ENCODE measurements around the gene SLC9A9. TPM values are rescaled to one million over a fixed set of nuclear protein-coding genes. Genes with fewer than 3 reads are reported as not detected.

The SLC9A9 gene
- total and polyA plus RNA-seq, 7 donors: 1.3 to 5.4 (median 2.9) TPM

DNA sequence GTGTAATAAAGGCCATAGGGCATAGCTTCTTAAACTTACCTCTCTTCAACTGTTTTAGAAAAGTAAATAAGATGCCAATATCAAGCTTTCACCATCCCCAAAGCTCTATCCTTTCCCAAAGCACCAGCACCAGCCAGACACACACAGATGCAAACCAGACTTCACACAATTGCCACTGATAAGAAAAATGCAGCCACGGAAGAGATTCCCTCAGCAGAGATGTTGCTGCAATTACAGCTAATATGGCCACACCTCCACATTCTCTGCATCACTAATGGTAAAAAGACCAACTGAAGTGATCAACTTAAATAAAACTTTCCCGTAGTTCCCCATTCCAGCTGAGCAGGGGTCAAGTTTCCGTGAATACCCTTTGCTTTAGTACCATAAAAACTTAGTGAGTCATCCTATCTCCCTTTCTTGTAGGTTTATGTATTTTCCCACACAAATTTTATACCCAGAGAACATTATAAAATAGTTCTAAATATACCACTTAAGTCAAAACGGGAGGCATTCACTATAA lies 64.4 kb downstream of the SLC9A9 start:
- intact Hi-C loops (cut with DNase I): no loop called here
- WGBS, 3 donors: 59 to 73% (median 67%) methylated on average over 4 of the region's 4 CpGs

DNA sequence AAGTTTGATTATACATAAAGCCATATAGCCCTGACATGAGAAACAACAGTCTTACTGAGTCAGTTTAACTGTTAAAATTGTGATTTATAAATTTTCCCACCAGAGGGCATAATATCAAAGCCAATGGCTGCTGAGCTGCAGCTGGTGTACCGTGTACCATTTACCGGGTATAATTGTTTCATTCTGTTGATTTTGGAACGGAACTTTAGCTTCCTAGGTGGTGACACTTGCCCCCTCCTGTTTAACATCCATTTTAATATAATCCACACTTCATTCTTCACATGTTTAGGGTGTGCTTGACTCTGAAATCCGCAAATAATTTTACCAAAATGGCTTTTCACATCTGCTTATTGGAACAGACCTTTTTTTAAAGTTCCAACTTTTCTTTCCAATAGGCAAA lies 72.8 kb downstream of the SLC9A9 start:
- H3K4me1 ChIP-seq: no peaks in the 10 kb centered on the region
- no peak for DNase-seq
- intact Hi-C loops (cut with DNase I): loop anchor here (5.0 kb wide), 1 partner anchor 177 kb away; no protein-coding TSS in a partner anchor
- peak overlapping the region; percentile 33 for H3K4me3 ChIP-seq
- peak in 3 of 4 donors; percentile 48 to 86 (median 50) for ATAC-seq
- H3K27me3 ChIP-seq (ENCODE audit: insufficient read depth in 3 of 3, low read length in 2 of 3): no peaks in the 10 kb centered on the region
- no peaks in the 10 kb centered on the region for H3K36me3 ChIP-seq (ENCODE audit: insufficient read depth in 1 of 2, low read depth in 1 of 2)
- WGBS, 3 donors: 5 to 11% (median 7%) methylated on average over 4 of the region's 4 CpGs
- TF ChIP-seq, protein P1, sequence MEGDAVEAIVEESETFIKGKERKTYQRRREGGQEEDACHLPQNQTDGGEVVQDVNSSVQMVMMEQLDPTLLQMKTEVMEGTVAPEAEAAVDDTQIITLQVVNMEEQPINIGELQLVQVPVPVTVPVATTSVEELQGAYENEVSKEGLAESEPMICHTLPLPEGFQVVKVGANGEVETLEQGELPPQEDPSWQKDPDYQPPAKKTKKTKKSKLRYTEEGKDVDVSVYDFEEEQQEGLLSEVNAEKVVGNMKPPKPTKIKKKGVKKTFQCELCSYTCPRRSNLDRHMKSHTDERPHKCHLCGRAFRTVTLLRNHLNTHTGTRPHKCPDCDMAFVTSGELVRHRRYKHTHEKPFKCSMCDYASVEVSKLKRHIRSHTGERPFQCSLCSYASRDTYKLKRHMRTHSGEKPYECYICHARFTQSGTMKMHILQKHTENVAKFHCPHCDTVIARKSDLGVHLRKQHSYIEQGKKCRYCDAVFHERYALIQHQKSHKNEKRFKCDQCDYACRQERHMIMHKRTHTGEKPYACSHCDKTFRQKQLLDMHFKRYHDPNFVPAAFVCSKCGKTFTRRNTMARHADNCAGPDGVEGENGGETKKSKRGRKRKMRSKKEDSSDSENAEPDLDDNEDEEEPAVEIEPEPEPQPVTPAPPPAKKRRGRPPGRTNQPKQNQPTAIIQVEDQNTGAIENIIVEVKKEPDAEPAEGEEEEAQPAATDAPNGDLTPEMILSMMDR (IDR thresholded peaks at IDR 0.05): peak; percentile 48
- no peaks in the 10 kb centered on the region for H3K9me3 ChIP-seq
- no peak overlapping the region for H3K27ac ChIP-seq

More for the DNA sequence above, 64.4 kb downstream of the SLC9A9 start:
- TF ChIP-seq, protein P1 (IDR thresholded peaks at IDR 0.05): no peak
- no peak for ATAC-seq
- no peaks in the 10 kb centered on the region for H3K4me1 ChIP-seq
- no peak overlapping the region for H3K27ac ChIP-seq
- no peaks in the 10 kb centered on the region for H3K9me3 ChIP-seq
- H3K36me3 ChIP-seq (ENCODE audit: insufficient read depth in 1 of 2, low read depth in 1 of 2): no peaks in the 10 kb centered on the region
- H3K4me3 ChIP-seq: no peak overlapping the region
- DNase-seq: no peak
- no peaks in the 10 kb centered on the region for H3K27me3 ChIP-seq (ENCODE audit: insufficient read depth in 3 of 3, low read length in 2 of 3)

DNA sequence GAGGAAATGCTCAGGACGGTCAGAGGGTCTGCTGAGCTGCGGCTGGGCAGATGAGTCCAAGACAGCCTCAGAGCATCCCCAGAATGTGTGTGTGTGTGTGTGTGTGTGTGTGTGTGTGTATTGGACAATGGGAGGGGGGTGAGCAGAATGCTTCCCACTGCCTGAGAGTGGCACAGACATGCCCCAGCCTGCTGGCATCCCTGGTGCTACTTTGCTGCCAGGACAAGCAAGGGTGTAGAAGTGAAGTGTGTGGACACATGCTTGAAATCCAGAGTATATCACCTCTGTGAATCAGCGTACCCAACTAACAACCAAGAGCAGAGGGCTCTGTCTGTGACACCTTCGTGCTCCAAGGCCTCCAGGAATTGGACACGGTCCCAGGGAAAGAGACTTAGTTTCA lies 76.3 kb downstream of the SLC9A9 start:
- DNase-seq (no peak), ATAC-seq (no peak)
- no peak overlapping the region for H3K4me3 ChIP-seq
- no peaks in the 10 kb centered on the region for H3K9me3 ChIP-seq
- TF ChIP-seq, protein P1 (IDR thresholded peaks at IDR 0.05): no peak
- H3K27ac ChIP-seq: no peak overlapping the region
- H3K27me3 ChIP-seq (ENCODE audit: insufficient read depth in 3 of 3, low read length in 2 of 3): no peaks in the 10 kb centered on the region
- intact Hi-C loops (cut with DNase I): no loop called here
- H3K36me3 ChIP-seq (ENCODE audit: insufficient read depth in 1 of 2, low read depth in 1 of 2): no peaks in the 10 kb centered on the region
- no peaks in the 10 kb centered on the region for H3K4me1 ChIP-seq
- 74 to 81% (median 75%) methylated on average over 5 of the region's 5 CpGs for WGBS, 3 donors

DNA sequence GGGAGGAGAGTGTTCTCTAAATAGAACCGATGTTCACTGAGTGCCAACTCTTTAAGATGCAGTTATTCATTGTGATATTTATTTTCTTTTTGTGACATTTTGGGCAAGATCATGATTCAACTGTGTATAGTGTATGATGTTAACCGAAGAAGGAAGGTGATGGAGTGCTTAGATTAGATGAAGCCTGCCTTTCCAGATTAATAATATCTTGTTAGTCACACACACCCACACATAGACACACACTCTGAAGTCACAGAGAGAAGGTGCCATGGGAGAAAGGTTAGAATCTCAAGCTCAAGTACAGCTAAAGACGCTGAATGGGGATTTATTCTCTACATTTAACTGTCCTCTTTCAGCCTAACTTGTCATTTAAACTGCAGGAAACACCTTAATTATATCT lies 77.0 kb downstream of the SLC9A9 start:
- no peaks in the 10 kb centered on the region for H3K27me3 ChIP-seq (ENCODE audit: insufficient read depth in 3 of 3, low read length in 2 of 3)
- H3K4me1 ChIP-seq: no peaks in the 10 kb centered on the region
- intact Hi-C loops (cut with DNase I): no loop called here
- H3K4me3 ChIP-seq: no peak overlapping the region
- H3K27ac ChIP-seq: no peak overlapping the region
- H3K36me3 ChIP-seq (ENCODE audit: insufficient read depth in 1 of 2, low read depth in 1 of 2): no peaks in the 10 kb centered on the region
- ATAC-seq (no peak), DNase-seq (no peak)
- no peaks in the 10 kb centered on the region for H3K9me3 ChIP-seq
- 52 to 77% (median 60%) methylated on average over 3 of the region's 3 CpGs for WGBS, 3 donors
- TF ChIP-seq, protein P1 (IDR thresholded peaks at IDR 0.05): no peak

DNA sequence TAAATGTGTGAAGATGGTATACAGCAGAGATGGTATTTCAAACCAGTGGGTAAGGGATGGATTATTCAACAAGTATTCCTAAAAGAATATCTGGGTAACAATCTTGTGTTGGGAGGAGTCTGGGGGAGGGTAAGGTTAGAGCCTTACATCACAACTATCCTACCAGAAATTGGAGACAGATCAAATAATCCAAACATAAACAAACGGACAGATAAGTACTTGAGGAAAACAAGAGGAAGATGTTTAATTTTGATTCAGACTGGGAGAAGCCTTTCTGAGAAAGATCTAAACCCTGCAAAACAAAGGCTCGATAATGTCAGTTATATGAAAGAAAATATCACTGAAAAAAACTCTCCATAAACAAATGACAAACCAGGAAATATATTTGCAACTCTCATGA lies 77.9 kb downstream of the SLC9A9 start:
- intact Hi-C loops (cut with DNase I): no loop called here
- 66 to 69% (median 68%) methylated on average over 2 of the region's 2 CpGs for WGBS, 3 donors
- H3K36me3 ChIP-seq (ENCODE audit: insufficient read depth in 1 of 2, low read depth in 1 of 2): peaks cover 0 to 2% of the 10 kb centered on the region in 2 donors
- DNase-seq (no peak), ATAC-seq (no peak)
- H3K4me1 ChIP-seq: no peaks in the 10 kb centered on the region
- TF ChIP-seq, protein P1 (IDR thresholded peaks at IDR 0.05): no peak
- H3K4me3 ChIP-seq: no peak overlapping the region
- no peaks in the 10 kb centered on the region for H3K27me3 ChIP-seq (ENCODE audit: insufficient read depth in 3 of 3, low read length in 2 of 3)
- H3K9me3 ChIP-seq: no peaks in the 10 kb centered on the region
- no peak overlapping the region for H3K27ac ChIP-seq

All from psoas muscle (tissue), 8 donors.